Cerebellar nuclear complex (tissue), 1 donor: ENCODE results near the gene BOD1.

Experiments
- DNase-seq, 2 experiments: peaks; one replicate each; lab custom pipeline; 2025; lab: John Stamatoyannopoulos, UW

The BOD1 gene

DNA sequence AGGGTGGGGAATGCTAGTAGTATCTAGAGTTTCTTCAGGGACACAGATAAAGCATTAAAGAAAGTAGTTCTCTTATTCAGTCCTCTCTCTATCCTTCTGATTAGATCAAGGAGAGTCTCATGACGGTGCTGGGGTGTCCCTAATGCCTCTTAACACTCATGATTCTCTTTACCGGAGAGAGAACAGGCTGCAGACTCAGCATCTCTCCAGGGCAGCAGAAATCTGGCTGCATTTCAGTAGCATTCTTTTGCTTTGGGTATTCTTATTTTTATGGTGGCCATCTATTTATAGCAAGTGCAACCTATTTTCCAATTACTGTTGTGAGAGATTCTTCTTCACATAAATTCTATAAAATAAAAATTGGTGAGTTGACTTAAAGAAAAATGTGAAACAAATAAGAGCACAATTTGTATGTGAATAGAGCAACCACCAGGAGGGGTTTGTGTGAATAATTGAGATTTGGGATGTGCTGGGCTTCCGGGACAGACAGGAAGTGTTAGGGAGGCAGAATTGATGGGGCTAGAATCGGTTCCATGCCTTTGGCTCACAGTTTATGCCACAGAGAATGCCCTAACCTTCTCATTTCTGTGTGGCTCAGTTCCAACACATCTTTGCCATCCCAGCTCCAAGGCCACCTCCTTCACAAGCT is 23.8 kb upstream of the BOD1 start:
- DNase-seq = no peak

DNA sequence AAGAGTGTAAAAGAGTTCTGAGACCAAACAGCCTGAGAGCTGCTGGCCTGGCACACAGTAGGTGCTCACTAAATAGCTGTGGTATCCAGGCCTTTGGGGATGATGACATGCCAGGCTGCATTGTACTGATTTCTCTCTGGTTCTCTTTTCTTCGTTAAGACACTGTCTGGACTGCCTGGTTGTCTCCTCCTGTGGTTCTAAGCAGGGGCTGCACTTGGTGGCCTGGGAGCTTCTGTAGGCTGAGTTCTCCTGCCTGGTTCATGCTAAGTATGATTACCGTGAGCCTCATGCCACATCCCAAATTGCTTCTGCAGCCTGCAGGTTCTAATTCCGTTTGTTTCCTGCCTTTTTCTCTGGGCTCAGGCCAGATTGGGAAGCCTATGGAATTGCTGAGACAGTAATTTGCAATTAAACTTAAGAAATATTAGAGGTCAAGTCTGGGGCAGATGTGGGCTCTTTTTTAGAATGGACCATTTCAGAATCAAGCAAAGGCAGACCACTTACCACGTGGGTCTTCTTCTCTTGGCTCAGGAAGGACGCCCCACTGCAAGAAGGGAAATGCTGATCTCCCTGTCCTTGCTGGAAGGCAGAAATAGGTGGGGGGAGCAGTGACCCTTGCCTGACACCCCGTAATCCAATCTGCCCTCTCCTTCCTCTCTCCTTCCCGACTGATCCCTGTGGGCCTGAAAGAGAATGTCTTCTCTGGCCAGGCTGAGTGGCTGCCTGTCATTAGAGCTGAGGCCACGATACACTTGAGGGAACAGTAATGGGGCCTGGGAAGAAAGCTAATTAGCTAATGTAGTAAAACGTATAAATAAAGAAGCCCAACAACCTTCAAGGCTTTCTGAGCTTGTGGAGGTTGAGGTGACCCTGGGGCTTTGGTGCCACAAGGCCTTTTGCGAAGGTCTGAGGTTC is 21.9 kb upstream of the BOD1 start:
- DNase-seq = no peak

DNA sequence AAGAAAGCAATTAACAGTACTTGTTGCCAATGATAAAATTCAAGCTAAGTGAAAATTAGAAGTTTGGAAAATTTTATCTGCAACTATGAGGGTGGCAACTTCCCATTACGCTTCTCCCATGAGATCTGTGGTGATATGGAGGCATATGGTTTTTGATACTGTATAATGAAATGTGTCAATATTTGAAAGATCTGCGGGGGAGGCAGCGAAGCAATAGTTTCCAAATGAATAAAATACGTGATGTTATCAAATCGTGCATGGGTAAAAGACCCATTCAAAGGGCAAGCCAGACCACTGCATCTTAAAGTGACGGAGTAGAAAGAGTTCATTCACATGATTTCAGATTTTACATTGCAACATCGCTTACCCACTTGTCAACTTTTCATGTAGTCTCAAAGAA is 20.9 kb upstream of the BOD1 start:
- DNase-seq = no peak

DNA sequence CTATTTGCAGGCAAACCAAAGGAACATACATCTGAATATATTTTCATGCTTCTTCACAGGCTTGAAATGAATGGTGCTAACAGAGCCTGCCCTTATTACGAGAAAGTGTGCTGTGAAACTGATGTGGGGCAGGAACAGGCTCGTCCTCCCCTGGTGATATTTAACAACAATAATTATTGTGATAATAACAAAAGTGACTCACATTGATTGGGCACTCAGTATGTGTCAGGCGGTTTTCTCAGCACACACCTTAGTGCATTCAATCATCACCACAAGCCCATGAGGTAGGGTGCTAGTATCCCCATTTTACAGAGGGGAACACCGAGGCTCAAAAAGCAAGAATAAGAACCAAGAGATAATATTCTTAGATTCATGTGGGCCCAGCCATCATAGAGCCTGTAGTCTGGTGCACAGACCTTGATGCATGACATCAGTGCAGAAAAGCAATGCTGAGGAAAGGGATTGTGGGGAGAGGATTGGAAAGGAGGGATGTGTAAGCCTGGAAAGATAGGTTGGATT is 18.1 kb upstream of the BOD1 start:
- no peak for DNase-seq

DNA sequence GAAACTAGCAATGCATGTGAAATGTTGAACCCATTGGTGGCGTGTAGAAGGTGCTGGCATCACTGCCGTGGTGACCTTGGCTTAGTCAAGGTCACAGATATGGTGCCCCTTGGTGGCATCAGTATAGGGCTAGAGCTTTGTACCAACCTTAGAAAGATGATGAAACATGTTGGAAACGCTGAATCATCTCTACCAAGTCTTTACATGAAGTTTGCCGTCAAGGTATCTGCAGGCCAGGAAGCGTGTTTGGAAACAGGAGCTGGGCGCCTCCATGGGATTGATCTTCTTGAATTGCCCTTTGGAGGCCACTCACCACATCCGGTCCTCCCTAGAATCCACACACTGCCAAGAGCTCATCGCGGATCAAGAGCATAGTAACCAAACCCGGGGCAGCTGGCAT is 16.9 kb upstream of the BOD1 start:
- no peak for DNase-seq

GRCh38 chr5:173631478-173631877 is 15.0 kb upstream of the BOD1 start:
- no peak for DNase-seq

- no peak for DNase-seq
Measured at GRCh38 chr5:173630724-173631365, 14.4 kb upstream of the BOD1 start.

DNA sequence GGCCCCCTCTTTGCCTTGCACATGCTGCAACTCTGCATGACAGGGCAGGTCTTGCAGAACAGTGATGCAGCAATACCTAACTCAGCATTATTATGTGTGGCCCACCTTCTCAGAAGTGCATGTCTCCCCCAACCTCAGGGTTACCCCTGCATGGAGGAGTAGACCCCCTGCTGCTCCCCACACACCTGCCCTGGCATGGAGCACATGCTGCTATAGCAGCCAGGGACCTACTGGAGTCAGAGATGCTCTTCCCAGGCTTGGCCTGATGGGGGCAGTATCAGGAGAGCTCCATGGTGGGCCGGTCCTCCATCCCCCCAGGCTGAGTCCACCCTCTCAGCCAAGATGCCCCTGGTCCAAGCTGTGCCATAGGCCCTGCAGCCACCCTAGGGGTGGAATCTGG is 13.2 kb upstream of the BOD1 start:
- no peak for DNase-seq

GRCh38 chr5:173628501-173628900 is 12.1 kb upstream of the BOD1 start:
- DNase-seq = no peak

- DNase-seq = no peak
Measured at GRCh38 chr5:173627860-173628392, 11.5 kb upstream of the BOD1 start.

DNA sequence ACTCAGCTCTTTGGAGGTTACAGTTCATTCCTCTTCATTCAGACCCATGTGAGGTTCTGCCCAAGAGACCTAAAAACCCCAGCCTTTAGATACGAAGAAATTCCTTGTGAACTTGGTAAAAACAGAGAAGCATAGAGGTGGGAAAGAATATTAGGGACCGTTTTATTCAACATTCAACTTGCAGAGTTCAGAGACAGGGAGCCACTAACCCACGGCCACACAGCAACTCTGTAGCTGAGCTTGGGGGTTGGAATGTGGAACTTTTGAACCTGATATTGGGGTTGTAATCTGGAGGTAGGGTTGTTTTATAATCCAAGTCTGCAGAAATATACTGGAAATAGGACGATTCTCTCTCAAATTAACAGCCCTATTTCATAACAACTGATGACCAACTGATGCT is 10.8 kb upstream of the BOD1 start:
- no peak for DNase-seq

DNA sequence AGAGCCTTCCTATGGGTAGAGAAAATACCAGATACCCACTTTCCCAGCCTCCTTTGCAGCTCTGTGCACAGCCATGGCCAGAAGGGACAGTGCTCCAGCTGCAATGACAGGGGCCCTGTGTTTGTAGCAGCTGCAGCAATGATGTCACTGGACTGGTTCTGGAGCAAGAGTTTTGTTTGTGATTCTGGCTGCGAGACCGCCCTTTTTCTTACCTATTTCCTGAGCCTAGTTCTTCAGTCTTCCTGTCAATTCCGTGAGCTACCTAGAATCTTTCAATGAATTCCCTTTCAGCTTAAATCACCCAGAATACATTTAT is 10.0 kb upstream of the BOD1 start:
- no peak for DNase-seq

- DNase-seq = no peak
Measured at GRCh38 chr5:173625673-173626504, 9.4 kb upstream of the BOD1 start.

DNA sequence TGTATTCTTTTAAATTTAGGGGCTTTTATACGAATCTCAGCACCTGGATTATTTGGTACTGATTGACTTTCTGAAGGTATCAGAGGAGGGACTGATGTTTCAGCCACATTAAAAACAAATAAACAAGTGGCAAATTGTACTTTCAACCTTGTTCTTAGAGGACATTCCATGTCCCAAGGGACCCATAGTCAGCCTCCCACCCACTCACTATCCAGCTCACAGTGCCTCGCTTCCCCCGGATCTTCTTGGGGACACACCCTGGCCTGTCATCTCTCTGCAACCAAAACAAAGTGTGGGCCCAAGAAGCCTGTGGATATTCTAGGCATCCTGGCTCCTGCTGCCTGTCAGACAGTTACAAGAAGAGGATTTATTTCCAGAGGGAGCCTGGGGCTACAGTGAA is 8.8 kb upstream of the BOD1 start:
- no peak for DNase-seq

- no peak for DNase-seq
Measured at GRCh38 chr5:173624282-173624681, 7.8 kb upstream of the BOD1 start.

DNA sequence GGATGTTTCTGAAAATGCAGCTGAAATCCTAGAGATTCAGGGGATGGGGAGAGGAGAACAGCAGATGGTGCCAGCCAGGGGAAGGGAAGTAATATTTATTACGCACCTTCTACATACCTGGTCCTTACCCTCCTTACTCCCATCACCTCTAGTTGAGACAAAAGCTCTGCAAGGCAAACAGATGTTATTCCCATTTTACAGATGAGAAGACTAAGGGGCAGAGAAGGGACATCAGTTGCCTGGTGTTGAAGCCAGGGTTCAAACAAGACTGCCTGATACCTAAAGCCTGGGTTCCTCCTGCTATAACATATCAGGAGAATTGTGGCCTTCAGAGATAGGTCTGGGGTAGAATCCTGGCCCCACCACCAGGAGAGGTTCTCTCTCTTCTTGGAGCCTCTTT is 7.3 kb upstream of the BOD1 start:
- no peak for DNase-seq

DNA sequence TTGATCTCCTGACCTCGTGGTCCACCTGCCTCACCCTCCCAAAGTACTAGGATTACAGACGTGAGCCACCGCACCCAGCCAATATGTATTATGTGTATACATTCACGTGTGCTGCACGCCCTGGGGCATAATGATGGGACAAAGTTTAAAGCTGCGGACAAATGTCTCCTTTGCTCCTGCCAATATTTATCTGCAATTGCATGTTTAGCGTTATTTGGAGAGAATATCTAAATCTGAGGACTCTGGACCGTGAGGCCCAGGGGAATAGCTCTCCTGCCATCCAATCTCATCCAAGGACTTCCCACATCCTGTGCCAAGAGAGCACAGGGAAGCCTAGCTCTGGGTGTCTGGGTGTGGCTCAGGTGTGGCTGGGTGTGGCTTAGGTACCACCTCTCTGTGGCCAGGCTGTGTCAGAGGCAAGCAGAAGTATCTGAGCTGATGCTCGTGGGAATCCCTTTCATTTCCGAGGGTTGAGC is 6.9 kb upstream of the BOD1 start:
- no peak for DNase-seq

GRCh38 chr5:173622183-173623047 is 6.0 kb upstream of the BOD1 start:
- DNase-seq = no peak

DNA sequence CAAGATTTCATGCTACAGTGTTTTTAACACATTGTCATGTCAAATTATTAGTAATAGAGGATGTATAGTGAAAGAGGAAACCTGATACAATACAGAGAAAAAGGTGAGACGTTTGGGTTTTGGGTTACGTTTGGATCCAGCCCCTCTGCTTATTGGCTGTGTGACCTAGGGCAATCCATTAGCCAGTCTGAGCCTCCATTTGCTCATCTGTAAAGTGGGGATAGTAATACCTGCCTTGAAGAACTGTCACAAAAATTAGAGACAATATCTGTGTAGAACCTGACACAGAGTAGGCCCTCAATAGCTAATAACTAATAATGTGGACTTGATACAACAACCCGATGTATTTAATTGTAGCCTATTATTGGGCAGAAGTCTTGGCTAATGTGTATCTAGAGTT is 4.3 kb upstream of the BOD1 start:
- DNase-seq = no peak

- DNase-seq = peak; percentile 11 to 42
Measured at GRCh38 chr5:173618927-173619519, 2.6 kb upstream of the BOD1 start.
